ENCODE results near the gene DSCAM.

DNA sequence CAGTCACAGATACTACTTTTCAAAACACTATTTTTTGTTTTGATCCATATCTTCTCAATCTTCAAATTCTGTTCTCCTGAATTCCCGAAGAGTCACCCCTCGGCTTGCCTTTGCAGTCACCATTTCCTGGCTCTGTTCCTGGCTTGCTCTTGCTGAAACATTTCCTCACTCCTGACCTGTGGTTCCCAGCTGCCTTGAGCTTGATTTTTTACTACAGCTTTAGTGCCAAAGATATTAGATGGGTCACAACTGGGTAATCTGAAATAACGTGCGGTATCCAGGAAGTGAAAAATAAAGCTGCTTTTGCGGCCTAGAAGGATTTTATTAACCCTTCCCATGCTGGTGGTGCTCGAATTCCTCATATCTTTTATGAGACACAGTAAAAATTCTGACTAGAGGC lies 660.9 kb downstream of the DSCAM start:
- no peak for TF ChIP-seq POLR2AphosphoS5 (IDR thresholded peaks at IDR 0.05; ENCODE audit: low read depth, low read length)
- no peak for TF ChIP-seq SIN3A (IDR thresholded peaks at IDR 0.05; ENCODE audit: borderline replicate concordance, insufficient read depth, low read length)
- TF ChIP-seq, protein P1, sequence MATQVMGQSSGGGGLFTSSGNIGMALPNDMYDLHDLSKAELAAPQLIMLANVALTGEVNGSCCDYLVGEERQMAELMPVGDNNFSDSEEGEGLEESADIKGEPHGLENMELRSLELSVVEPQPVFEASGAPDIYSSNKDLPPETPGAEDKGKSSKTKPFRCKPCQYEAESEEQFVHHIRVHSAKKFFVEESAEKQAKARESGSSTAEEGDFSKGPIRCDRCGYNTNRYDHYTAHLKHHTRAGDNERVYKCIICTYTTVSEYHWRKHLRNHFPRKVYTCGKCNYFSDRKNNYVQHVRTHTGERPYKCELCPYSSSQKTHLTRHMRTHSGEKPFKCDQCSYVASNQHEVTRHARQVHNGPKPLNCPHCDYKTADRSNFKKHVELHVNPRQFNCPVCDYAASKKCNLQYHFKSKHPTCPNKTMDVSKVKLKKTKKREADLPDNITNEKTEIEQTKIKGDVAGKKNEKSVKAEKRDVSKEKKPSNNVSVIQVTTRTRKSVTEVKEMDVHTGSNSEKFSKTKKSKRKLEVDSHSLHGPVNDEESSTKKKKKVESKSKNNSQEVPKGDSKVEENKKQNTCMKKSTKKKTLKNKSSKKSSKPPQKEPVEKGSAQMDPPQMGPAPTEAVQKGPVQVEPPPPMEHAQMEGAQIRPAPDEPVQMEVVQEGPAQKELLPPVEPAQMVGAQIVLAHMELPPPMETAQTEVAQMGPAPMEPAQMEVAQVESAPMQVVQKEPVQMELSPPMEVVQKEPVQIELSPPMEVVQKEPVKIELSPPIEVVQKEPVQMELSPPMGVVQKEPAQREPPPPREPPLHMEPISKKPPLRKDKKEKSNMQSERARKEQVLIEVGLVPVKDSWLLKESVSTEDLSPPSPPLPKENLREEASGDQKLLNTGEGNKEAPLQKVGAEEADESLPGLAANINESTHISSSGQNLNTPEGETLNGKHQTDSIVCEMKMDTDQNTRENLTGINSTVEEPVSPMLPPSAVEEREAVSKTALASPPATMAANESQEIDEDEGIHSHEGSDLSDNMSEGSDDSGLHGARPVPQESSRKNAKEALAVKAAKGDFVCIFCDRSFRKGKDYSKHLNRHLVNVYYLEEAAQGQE (IDR thresholded peaks at IDR 0.05; ENCODE audit: insufficient read depth in 1 of 2, low read depth in 2 of 2, low read length in 2 of 2): no peak
- no peak for TF ChIP-seq TAF1 (IDR thresholded peaks at IDR 0.05; ENCODE audit: borderline replicate concordance, insufficient read depth, low read length)

Measured in PFSK-1 (cell line).